CD4-positive, alpha-beta T cell treated with Interleukin-10 for 1 hour (primary cell): ENCODE results near the gene MAS1.
"Not testable (repeated sequence)": the region's sequence is repeated elsewhere in the genome, so short reads cannot be mapped to it uniquely, and the experiment has no call there.

Experiments used
- DNase-seq: peaks from one replicate; pipeline ENCODE4 v3.0.0-alpha.2; 2020

The MAS1 gene

GRCh38 chr6:159924150-159924549 lies 33.4 kb downstream of the MAS1 start:
- DNase-seq, result not testable (repeated sequence)

DNA sequence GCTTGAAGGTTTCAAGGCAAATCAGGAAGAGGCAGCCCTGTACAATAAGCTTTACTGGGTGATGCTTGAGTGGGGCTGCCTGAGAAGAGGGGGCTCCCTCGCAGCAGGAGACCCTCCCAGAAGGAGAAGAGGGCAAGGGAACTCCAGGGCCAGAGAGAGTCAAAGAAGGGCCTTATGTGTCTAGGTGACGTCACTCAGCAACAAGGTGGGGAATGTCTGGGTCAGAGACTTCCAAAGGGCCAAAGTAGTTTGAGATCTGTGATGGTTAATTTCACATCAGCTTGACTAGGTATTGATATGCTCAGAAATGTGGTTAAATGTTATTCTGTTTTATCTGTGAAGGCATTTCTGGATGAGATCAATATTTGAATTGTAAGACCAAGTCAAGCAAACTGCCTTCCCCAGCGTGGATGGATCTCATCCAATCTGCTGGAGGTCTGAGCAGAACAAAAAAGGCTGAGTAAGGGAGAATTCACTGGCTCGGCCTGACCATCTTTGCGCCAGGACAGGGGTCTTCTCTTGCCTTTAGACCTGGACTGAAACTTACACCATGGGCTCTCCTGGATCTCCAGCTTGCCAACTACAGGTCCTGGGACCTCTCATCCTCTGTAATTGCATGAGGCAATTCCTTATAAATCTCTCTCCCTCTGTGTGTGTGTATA lies 35.9 kb downstream of the MAS1 start:
- DNase-seq, result no peak

GRCh38 chr6:159929819-159930218 lies 39.0 kb downstream of the MAS1 start:
- DNase-seq, result peak; percentile 76

GRCh38 chr6:159931112-159931511 lies 40.3 kb downstream of the MAS1 start:
- DNase-seq, result no peak

- no peak for DNase-seq
Measured at GRCh38 chr6:159931846-159932245, 41.1 kb downstream of the MAS1 start.

DNA sequence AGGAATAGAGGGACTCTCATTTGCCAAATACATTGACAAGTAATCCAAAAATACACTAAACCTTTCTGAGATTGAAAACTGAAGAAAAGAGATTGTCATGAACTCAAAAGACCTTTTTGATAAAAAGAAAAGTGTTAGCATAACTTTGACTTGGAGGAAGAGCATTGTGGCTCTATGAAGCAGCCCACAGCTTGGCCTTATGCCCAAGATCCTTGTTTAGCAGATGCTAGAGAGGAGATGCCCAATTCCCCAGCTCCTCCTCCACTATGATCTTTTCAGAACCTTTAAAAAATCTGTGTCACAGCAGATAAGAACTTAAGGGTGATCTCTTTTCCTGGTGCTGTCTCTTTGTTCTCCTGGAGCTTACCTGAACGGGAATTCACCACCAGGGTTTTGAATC lies 42.3 kb downstream of the MAS1 start:
- DNase-seq, result no peak

- no peak for DNase-seq
Measured at GRCh38 chr6:159934181-159934580, 43.4 kb downstream of the MAS1 start.

GRCh38 chr6:159935065-159935464 lies 44.3 kb downstream of the MAS1 start:
- DNase-seq, result no peak

- DNase-seq, result no peak
Measured at GRCh38 chr6:159935633-159936032, 44.8 kb downstream of the MAS1 start.

- DNase-seq, result no peak
Measured at GRCh38 chr6:159939591-159940016, 48.8 kb downstream of the MAS1 start.
